HG03354 (cell line): ENCODE data around the gene SAP30BP.

Experiments used
- ATAC-seq: cut with Tn5 transposase; IDR thresholded peaks from one replicate; pipeline ENCODE4 v1.9.1; 2021; ENCODE audit warnings: mild to moderate bottlenecking; ENCODE audit not compliant: unreplicated experiment, poor library complexity, severe bottlenecking

Gene SAP30BP

GRCh38 chr17:75703591-75703990 lies 36.5 kb downstream of the SAP30BP start:
- ATAC-seq, result no peak

GRCh38 chr17:75704963-75705875 lies 38.1 kb downstream of the SAP30BP start:
- ATAC-seq, result no peak

GRCh38 chr17:75706042-75706728 lies 39.0 kb downstream of the SAP30BP start:
- ATAC-seq, result no peak

- ATAC-seq, result no peak
Observed at GRCh38 chr17:75707079-75707571, 40.0 kb downstream of the SAP30BP start.

GRCh38 chr17:75712446-75712845 lies 45.3 kb downstream of the SAP30BP start:
- ATAC-seq, result no peak

GRCh38 chr17:75719732-75720131 lies 52.6 kb downstream of the SAP30BP start:
- no peak for ATAC-seq

GRCh38 chr17:75720656-75721462 lies 53.7 kb downstream of the SAP30BP start, which contains the start of gene ITGB4:
TSS of gene ITGB4 (plus strand) at chr17:75721459. CDS start at chr17:75724704, 3,245 bp downstream.
- no peak for ATAC-seq

GRCh38 chr17:75721463-75722011 lies 54.4 kb downstream of the SAP30BP start:
- no peak for ATAC-seq

- no peak for ATAC-seq
Observed at GRCh38 chr17:75722076-75722475, 54.9 kb downstream of the SAP30BP start.

- no peak for ATAC-seq
Observed at GRCh38 chr17:75722542-75723095, 55.5 kb downstream of the SAP30BP start.

- ATAC-seq, result no peak
Observed at GRCh38 chr17:75723171-75723930, 56.2 kb downstream of the SAP30BP start.

GRCh38 chr17:75724016-75725003 lies 57.2 kb downstream of the SAP30BP start:
- no peak for ATAC-seq

GRCh38 chr17:75725504-75725903 lies 58.4 kb downstream of the SAP30BP start:
- no peak for ATAC-seq

GRCh38 chr17:75727391-75727790 lies 60.3 kb downstream of the SAP30BP start:
- no peak for ATAC-seq

- ATAC-seq, result no peak
Observed at GRCh38 chr17:75729351-75729750, 62.2 kb downstream of the SAP30BP start.

- ATAC-seq, result no peak
Observed at GRCh38 chr17:75730065-75730464, 62.9 kb downstream of the SAP30BP start.

- no peak for ATAC-seq
Observed at GRCh38 chr17:75731086-75731715, 64.1 kb downstream of the SAP30BP start.
